Upper lobe of left lung (tissue), 4 donors: ENCODE measurements around the gene ACAN.

ENCODE experiments used
- CTCF ChIP-seq, 6 experiments: fragments of 450-650 bp in 4 of 6; fragments of 200-600 bp in 2 of 6; sonication (generic) in 2 of 6; IDR thresholded peaks; one replicate each; pipeline ENCODE4 v1.5.1; 2016 to 2019; ENCODE audit warnings: antibody characterized with exemption in 6 of 6
- POLR2A ChIP-seq, 4 donors: fragments of 450-650 bp; IDR thresholded peaks; one replicate each; pipeline ENCODE4 v1.5.1; 2016 to 2017; ENCODE audit warnings: antibody characterized with exemption in 4 of 4, mild to moderate bottlenecking in 2 of 4
- POLR2AphosphoS5 ChIP-seq, 2 donors: sonication (generic); formaldehyde crosslinking; IDR thresholded peaks; one replicate each; pipeline ENCODE4 v1.5.1; 2017; ENCODE audit warnings: antibody characterized with exemption in 2 of 2

- TF ChIP-seq POLR2A (IDR thresholded peaks at IDR 0.05), result no peak
- TF ChIP-seq CTCF (IDR thresholded peaks at IDR 0.05), result no peak
- TF ChIP-seq POLR2AphosphoS5 (IDR thresholded peaks at IDR 0.05), result no peak
These were observed 38.9 kb downstream of the ACAN start for GRCh38 chr15:88842156-88842555.
